H1 (cell line): Measurements from ENCODE around the gene CHRM4. TPM values are rescaled to one million over a fixed set of nuclear protein-coding genes. Genes with fewer than 3 reads are reported as not detected.

Experiments
- CTCF ChIA-PET: fragments of 300-600 bp; sonication (Branson Sonifier 250); formaldehyde crosslinking; loops from one replicate; lab custom pipeline; 2021; ENCODE audit not compliant: partially characterized antibody; lab: Charles Lee
- POLR2A ChIA-PET: fragments of 300-600 bp; sonication (Branson Sonifier 250); formaldehyde crosslinking; loops from one replicate; lab custom pipeline; 2021; ENCODE audit warnings: inconsistent platforms; ENCODE audit not compliant: partially characterized antibody; lab: Charles Lee
- DNase-seq, 2 experiments: peaks; one replicate each; pipeline versions ENCODE4 v3.0.0 to v3.0.0-alpha.2; 2010 to 2022; ENCODE audit warnings: low spot score in 2 of 2, low read depth in 1 of 2, mixed read lengths in 1 of 2
- FAIRE-seq: peaks from 2 replicates; lab custom pipeline; 2011; peaks lifted over from hg19 to GRCh38; lab: Jason Lieb, UNC
- H2AFZ ChIP-seq: 2 replicates; pipeline ENCODE4 v1.8.1; 2012; ENCODE audit warnings: low read length, inconsistent platforms
- H2AK5ac ChIP-seq: 2 replicates; pipeline ENCODE4 v1.6.1; 2013; ENCODE audit warnings: low read depth, low read length
- H2BK120ac ChIP-seq: replicated peaks from 2 replicates; pipeline ENCODE3; 2013; ENCODE audit warnings: low read depth, low read length, inconsistent platforms
- H2BK12ac ChIP-seq: 2 replicates; pipeline ENCODE4 v1.6.1; 2013; ENCODE audit warnings: low read depth, low read length
- H2BK15ac ChIP-seq: 2 replicates; pipeline ENCODE4 v1.6.1; 2013; ENCODE audit warnings: low read length
- H2BK20ac ChIP-seq: 2 replicates; pipeline ENCODE4 v1.6.1; 2013; ENCODE audit warnings: low read length
- H2BK5ac ChIP-seq: 2 replicates; pipeline ENCODE4 v1.6.1; 2013; ENCODE audit warnings: low read depth, low read length
- H3K14ac ChIP-seq: 2 replicates; pipeline ENCODE4 v1.6.1; 2013; ENCODE audit warnings: inconsistent platforms; ENCODE audit not compliant: insufficient read length
- H3K18ac ChIP-seq: 2 replicates; pipeline ENCODE4 v1.6.1; 2013; ENCODE audit warnings: low read length; ENCODE audit errors: extremely low read depth
- H3K23ac ChIP-seq: 2 replicates; pipeline ENCODE4 v1.6.1; 2013; ENCODE audit warnings: inconsistent platforms; ENCODE audit not compliant: insufficient read length
- H3K23me2 ChIP-seq: 2 replicates; pipeline ENCODE4 v1.6.1; 2013; ENCODE audit warnings: low read depth, low read length
- H3K27ac ChIP-seq: 2 replicates; pipeline ENCODE4 v1.6.1; 2011; ENCODE audit warnings: low read depth, low read length, inconsistent platforms
- H3K27me3 ChIP-seq, 4 experiments: replicated peaks in 1 of 4; 1 replicate in 1 of 4; 2 replicates in 3 of 4; pipeline versions ENCODE4 v1.6.1 to v1.8.1; 2011 to 2013; ENCODE audit warnings: low read length in 3 of 4, mild to moderate bottlenecking in 3 of 4, inconsistent platforms in 2 of 4, mixed read lengths in 2 of 4, moderate library complexity in 1 of 4; ENCODE audit not compliant: control insufficient read depth in 3 of 4, insufficient read depth in 3 of 4; ENCODE audit errors: extremely low read depth in 1 of 4
- H3K36me3 ChIP-seq, 4 experiments: 2 replicates each; pipeline versions ENCODE4 v1.6.1 to v1.8.1; 2011 to 2013; ENCODE audit warnings: mild to moderate bottlenecking in 4 of 4, low read length in 3 of 4, moderate library complexity in 2 of 4, control low read depth in 1 of 4, inconsistent platforms in 1 of 4; ENCODE audit not compliant: insufficient read depth in 4 of 4, control insufficient read depth in 2 of 4
- H3K4ac ChIP-seq: replicated peaks from 2 replicates; pipeline ENCODE3; 2013; ENCODE audit warnings: low read length, low read depth, mixed read lengths, inconsistent platforms; ENCODE audit not compliant: insufficient read length
- H3K4me1 ChIP-seq, 4 experiments: replicated peaks in 1 of 4; 1 replicate in 1 of 4; 2 replicates in 3 of 4; pipeline versions ENCODE4 v1.6.1 to v1.8.1; 2011 to 2013; ENCODE audit warnings: low read length in 3 of 4, inconsistent platforms in 2 of 4, mixed read lengths in 1 of 4; ENCODE audit not compliant: insufficient read depth in 4 of 4, control insufficient read depth in 3 of 4
- H3K4me2 ChIP-seq, 2 experiments: 2 replicates each; pipeline versions ENCODE4 v1.6.1 to v1.8.1; 2011 to 2013; ENCODE audit warnings: low read depth in 2 of 2, low read length in 2 of 2, control low read depth in 1 of 2, inconsistent platforms in 1 of 2, mild to moderate bottlenecking in 1 of 2; ENCODE audit not compliant: insufficient read depth in 1 of 2
- H3K4me3 ChIP-seq, 4 experiments: fragments of 200-600, 300-600 bp in 1 of 4; sonication (generic), shearing (Covaris generic), sonication (Bioruptor Twin) in 1 of 4; 2 replicates each; pipeline versions ENCODE4 v1.5.1 to v1.8.1; 2011 to 2016; ENCODE audit warnings: low read length in 4 of 4, low read depth in 3 of 4, control low read depth in 2 of 4, inconsistent platforms in 2 of 4, mild to moderate bottlenecking in 2 of 4, mixed read lengths in 1 of 4, moderate library complexity in 1 of 4; ENCODE audit not compliant: insufficient read depth in 2 of 4; ENCODE audit errors: extremely low read depth in 1 of 4
- H3K56ac ChIP-seq: replicated peaks from 2 replicates; pipeline ENCODE3; 2013; ENCODE audit warnings: low read depth, mild to moderate bottlenecking, mixed read lengths, low read length, inconsistent platforms; ENCODE audit not compliant: insufficient read length
- H3K79me1 ChIP-seq: 2 replicates; pipeline ENCODE4 v1.6.1; 2013; ENCODE audit warnings: low read depth, low read length, control low read depth
- H3K79me2 ChIP-seq, 2 experiments: 2 replicates each; pipeline versions ENCODE4 v1.6.1 to v1.8.1; 2012 to 2013; ENCODE audit warnings: low read length in 2 of 2, mild to moderate bottlenecking in 2 of 2, inconsistent platforms in 1 of 2; ENCODE audit not compliant: insufficient read depth in 2 of 2, control insufficient read depth in 1 of 2
- H3K9ac ChIP-seq, 4 experiments: replicated peaks in 1 of 4; 1 replicate in 1 of 4; 2 replicates in 3 of 4; pipeline versions ENCODE4 v1.6.1 to v1.8.1; 2011 to 2013; ENCODE audit warnings: low read depth in 3 of 4, low read length in 3 of 4, control low read depth in 2 of 4, mild to moderate bottlenecking in 2 of 4, moderate library complexity in 2 of 4, inconsistent platforms in 1 of 4; ENCODE audit errors: extremely low read depth in 1 of 4
- H3K9me3 ChIP-seq, 2 experiments: 2 replicates each; pipeline versions ENCODE4 v1.6.1 to v1.8.1; 2012 to 2013; ENCODE audit warnings: mild to moderate bottlenecking in 2 of 2, moderate library complexity in 2 of 2, control low read depth in 1 of 2, inconsistent platforms in 1 of 2, low read depth in 1 of 2, low read length in 1 of 2, mixed read lengths in 1 of 2; ENCODE audit not compliant: insufficient read depth in 2 of 2
- H4K20me1 ChIP-seq, 2 experiments: replicated peaks in 1 of 2; 2 replicates each; pipeline versions ENCODE3 to v1.8.1; 2011 to 2013; ENCODE audit warnings: inconsistent platforms in 2 of 2, low read length in 2 of 2, mild to moderate bottlenecking in 1 of 2; ENCODE audit not compliant: insufficient read depth in 2 of 2, control insufficient read depth in 1 of 2
- H4K5ac ChIP-seq: 2 replicates; pipeline ENCODE4 v1.6.1; 2013; ENCODE audit warnings: low read length, low read depth, mixed read lengths, inconsistent platforms; ENCODE audit not compliant: insufficient read length
- H4K8ac ChIP-seq: 2 replicates; pipeline ENCODE4 v1.8.0; 2013; ENCODE audit warnings: mild to moderate bottlenecking, moderate library complexity, low read length, inconsistent platforms; ENCODE audit not compliant: insufficient read depth; ENCODE audit errors: extremely low read depth
- H4K91ac ChIP-seq: replicated peaks from 2 replicates; pipeline ENCODE3; 2013; ENCODE audit warnings: low read length, mixed read lengths, inconsistent platforms; ENCODE audit not compliant: insufficient read length
- CTCF ChIP-seq, 3 experiments: IDR thresholded peaks; 1 replicate in 2 of 3; 2 replicates in 1 of 3; pipeline versions ENCODE4 v1.5.1 to v1.6.1; 2011; ENCODE audit warnings: low read length in 3 of 3, mild to moderate bottlenecking in 3 of 3, inconsistent platforms in 2 of 3, low read depth in 1 of 3, moderate library complexity in 1 of 3; ENCODE audit not compliant: insufficient read depth in 1 of 3; ENCODE audit errors: control extremely low read depth in 1 of 3
- MAX ChIP-seq: IDR thresholded peaks from 2 replicates; pipeline ENCODE4 v1.6.1; 2012; ENCODE audit warnings: inconsistent platforms
- NRF1 ChIP-seq: IDR thresholded peaks from 2 replicates; pipeline ENCODE4 v1.6.1; 2011; ENCODE audit warnings: mild to moderate bottlenecking, low read depth, low read length, improper control_type of control experiment
- POLR2AphosphoS5 ChIP-seq: IDR thresholded peaks from 2 replicates; pipeline ENCODE4 v1.6.1; 2011; ENCODE audit warnings: low read depth, low read length
- RXRA ChIP-seq: IDR thresholded peaks from 2 replicates; pipeline ENCODE4 v1.6.1; 2011; ENCODE audit warnings: low read depth, mild to moderate bottlenecking, low read length, moderate library complexity; ENCODE audit not compliant: insufficient read depth
- SAP30 ChIP-seq: fragments of 300-600 bp; sonication (generic); IDR thresholded peaks from 2 replicates; pipeline ENCODE4 v1.7.1; 2012; ENCODE audit warnings: low read length, moderate library complexity, mild to moderate bottlenecking, inconsistent platforms; ENCODE audit not compliant: insufficient read depth, insufficient replicate concordance
- SRF ChIP-seq: IDR thresholded peaks from 2 replicates; pipeline ENCODE4 v1.6.1; 2011; ENCODE audit warnings: mild to moderate bottlenecking, low read depth, low read length, moderate library complexity
- WGBS, 2 experiments: shearing (Covaris generic) in 1 of 2; methylation state at CpG; one replicate each; pipeline versions ENCODE4 v1.1.6 to v1.1.7; 2013 to 2015; ENCODE audit warnings: low lambda C conversion rate in 2 of 2, mixed read lengths in 2 of 2, inconsistent platforms in 1 of 2, low coverage in 1 of 2, missing lambda C conversion rate in 1 of 2; ENCODE audit not compliant: insufficient replicate concordance in 2 of 2, insufficient coverage in 1 of 2, insufficient read length in 1 of 2; ENCODE audit errors: extremely low coverage in 1 of 2, missing lambda C conversion rate in 1 of 2; 5-methylcytosine and 5-hydroxymethylcytosine counted together
- polyA plus RNA-seq, 7 experiments: library from polyadenylated mRNA; depleted of rRNA in 3 of 7; stranded (reverse) in 5 of 7; unstranded in 2 of 7; fragments of >200 nt in 5 of 7; fragments of 200-250 nt in 2 of 7; gene quantifications; 1 replicate in 5 of 7; 2 replicates in 1 of 7; 4 replicates in 1 of 7; pipeline versions ENCODE4 v1.2.1 to v1.2.3, GENCODE V29; 2011 to 2013; ENCODE audit warnings: missing spikeins in 2 of 7, mixed read lengths in 2 of 7
- total RNA-seq: library from RNA; stranded (reverse); fragmentation: NEBNext Ultra II Directional; extraction: Animal tissue kit (Norgen Biotek cat#: 25700); gene quantifications from 2 replicates; pipeline ENCODE4 v1.2.1, GENCODE V29; 2021

The CHRM4 gene
- total and polyA plus RNA-seq, 2 of the 8 experiments (the other 6 are each of a cell fraction or from before 2014, with no cell fraction given): 1.1 to 1.3 TPM

GRCh38 chr11:46346886-46347636 is 44.5 kb downstream of the CHRM4 start, which contains the start of gene DGKZ:
TSS of gene DGKZ (plus strand) at chr11:46347463. CDS start at chr11:46347660, 197 bp downstream.
- peak within 1 kb of the TSS; percentile 71 to 83 (median 77) for H3K4me3 ChIP-seq
- no peaks in the 10 kb centered on the region for H3K9me3 ChIP-seq
- 15% methylated on average over 30 of the region's 80 CpGs; no CpG with 5 or more reads in 1 of the 2 experiments for WGBS, 2 experiments
- no peak within 1 kb of the TSS for H2AFZ ChIP-seq
- ChIA-PET CTCF (interaction anchor here (0.6 to 44.5 kb wide), 7 partner anchors 5 to 294 kb away, joined by 3 to 1004 read pairs (median 3); partner anchors contain the start of genes DGKZ and MDK), POLR2A (interaction anchor here (1.6 to 8.1 kb wide), 5 partner anchors 8 to 104 kb away, joined by 4 to 69 read pairs (median 10); no protein-coding TSS in a partner anchor)
- peak within 1 kb of the TSS; percentile 75 for H2BK120ac ChIP-seq
- H2BK5ac ChIP-seq: peak within 1 kb of the TSS; percentile 84; the same call in 1 of the 2 replicates
- H2BK20ac ChIP-seq: peak within 1 kb of the TSS; percentile 98
- peak within 1 kb of the TSS; percentile 100 for H2BK15ac ChIP-seq
- H3K79me2 ChIP-seq: peaks cover 0 to 39% of the 10 kb centered on the region in 2 experiments; a peak in 2 of 4 replicates
- no peak within 1 kb of the TSS for H4K5ac ChIP-seq
- H3K14ac ChIP-seq: no peak within 1 kb of the TSS
- peaks cover 0 to 7% (median 3%) of the 10 kb centered on the region in 4 experiments; a peak in 1 of 7 replicates for H3K27me3 ChIP-seq
- peaks cover 12 to 21% of the 10 kb centered on the region in 2 experiments for H4K20me1 ChIP-seq
- no peak within 1 kb of the TSS for H3K56ac ChIP-seq
- peaks cover 26 to 47% (median 33%) of the 10 kb centered on the region in 4 experiments for H3K4me1 ChIP-seq
- peak within 1 kb of the TSS; percentile 93 for H3K4ac ChIP-seq
- peaks cover 15% of the 10 kb centered on the region for H3K79me1 ChIP-seq
- DNase-seq (peak in 1 of 2 experiments; percentile 98), FAIRE-seq (no peak)
- H3K9ac ChIP-seq: peak within 1 kb of the TSS; percentile 39 to 81 (median 62)
- no peak within 1 kb of the TSS for H3K27ac ChIP-seq
- peak within 1 kb of the TSS; percentile 99 for H2BK12ac ChIP-seq
- H4K91ac ChIP-seq: peak within 1 kb of the TSS; percentile 91
- peak within 1 kb of the TSS; percentile 56 for H2AK5ac ChIP-seq
- no peaks in the 10 kb centered on the region for H3K36me3 ChIP-seq
- peak within 1 kb of the TSS; percentile 95 to 99 for H3K4me2 ChIP-seq
- peak within 1 kb of the TSS; percentile 36; the same call in 1 of the 2 replicates for H3K18ac ChIP-seq
- peaks cover 13% of the 10 kb centered on the region for H3K23me2 ChIP-seq
- H4K8ac ChIP-seq: peak within 1 kb of the TSS; percentile 77
- H3K23ac ChIP-seq: no peak within 1 kb of the TSS
- TF ChIP-seq CTCF (IDR thresholded peaks at IDR 0.05; ENCODE audit: control extremely low read depth in 1 of 3, insufficient read depth in 1 of 3, low read depth in 1 of 3, low read length in 3 of 3) (peak; percentile 90 to 96 (median 94)), MAX (peak; percentile 65; the same call in 1 of the 2 replicates), NRF1 (0 out of 2 replicates have a peak, but pooled peaks have one; percentile 3), RXRA (no peak), SAP30 (no peak), SRF (0 out of 2 replicates have a peak, but pooled peaks have one; percentile 7), POLR2AphosphoS5 (peak; percentile 53; the same call in 1 of the 2 replicates)
